ENCODE data around the gene ZNF107. TPM values are rescaled to one million over a fixed set of nuclear protein-coding genes. Genes with fewer than 3 reads are reported as not detected.

Gene ZNF107
- total and polyA plus RNA-seq, 2 experiments from 2014 or later, result 14.8 to 55.3 TPM

DNA sequence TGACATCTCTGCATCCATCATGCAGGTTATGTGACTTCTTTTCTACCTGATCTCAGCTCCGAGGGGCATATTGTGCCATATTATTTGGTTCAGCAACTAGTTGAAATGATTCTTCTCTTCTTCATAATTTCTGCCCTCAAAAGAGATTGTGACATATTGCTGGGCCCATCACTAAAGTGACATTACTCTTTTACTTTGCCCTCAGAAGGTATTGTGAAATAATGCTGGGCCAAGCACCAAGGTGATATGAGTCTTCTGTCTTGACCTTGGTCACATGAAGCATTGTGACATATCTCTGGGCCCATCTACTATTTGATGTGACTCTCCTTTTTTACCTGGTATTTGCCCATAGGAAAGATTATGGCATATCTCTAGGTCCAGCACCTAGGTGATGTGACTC is 33.9 kb upstream of the ZNF107 start (continued):
- no peak for TF ChIP-seq CREB1 (CRISPR knock-in tag; IDR thresholded peaks at IDR 0.05; ENCODE audit: low read depth)
- TF ChIP-seq EZH2 (IDR thresholded peaks at IDR 0.05; ENCODE audit: low read depth, unreplicated experiment), result no peak
- no peak for TF ChIP-seq NANOG (IDR thresholded peaks at IDR 0.05; ENCODE audit: borderline replicate concordance)
- TF ChIP-seq POLR2AphosphoS5 (IDR thresholded peaks at IDR 0.05; ENCODE audit: low read depth), result no peak
- TF ChIP-seq, protein P1, sequence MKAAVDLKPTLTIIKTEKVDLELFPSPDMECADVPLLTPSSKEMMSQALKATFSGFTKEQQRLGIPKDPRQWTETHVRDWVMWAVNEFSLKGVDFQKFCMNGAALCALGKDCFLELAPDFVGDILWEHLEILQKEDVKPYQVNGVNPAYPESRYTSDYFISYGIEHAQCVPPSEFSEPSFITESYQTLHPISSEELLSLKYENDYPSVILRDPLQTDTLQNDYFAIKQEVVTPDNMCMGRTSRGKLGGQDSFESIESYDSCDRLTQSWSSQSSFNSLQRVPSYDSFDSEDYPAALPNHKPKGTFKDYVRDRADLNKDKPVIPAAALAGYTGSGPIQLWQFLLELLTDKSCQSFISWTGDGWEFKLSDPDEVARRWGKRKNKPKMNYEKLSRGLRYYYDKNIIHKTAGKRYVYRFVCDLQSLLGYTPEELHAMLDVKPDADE (IDR thresholded peaks at IDR 0.05), result no peak
- TF ChIP-seq STAT1 (IDR thresholded peaks at IDR 0.05; ENCODE audit: unreplicated experiment), result no peak

DNA sequence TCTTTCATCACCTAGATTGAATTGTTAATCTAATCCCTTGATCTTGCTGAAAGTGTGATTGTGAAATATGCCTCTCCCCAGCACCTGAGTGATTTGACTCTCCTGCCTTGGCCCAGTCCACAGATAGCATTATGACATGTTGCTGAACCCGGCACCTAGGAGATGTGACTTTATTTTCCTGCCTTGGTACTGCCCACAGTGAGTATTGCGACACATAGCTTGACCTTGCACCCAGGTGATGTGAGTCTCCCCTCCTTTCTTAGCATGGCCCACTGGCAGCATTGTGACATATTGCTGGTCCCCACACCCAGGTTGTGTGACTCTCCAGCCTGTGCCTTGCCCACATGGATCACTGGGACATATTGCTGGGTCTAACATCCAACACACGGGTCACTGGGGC is 32.5 kb upstream of the ZNF107 start:
- no peaks in the 10 kb centered on the region for H3K4me1 ChIP-seq (ENCODE audit: insufficient read depth)
- H3K27me3 ChIP-seq (ENCODE audit: insufficient read depth), result no peaks in the 10 kb centered on the region
- H3K27ac Mint-ChIP-seq, result no peak overlapping the region
- no peak overlapping the region for H3K27ac ChIP-seq (ENCODE audit: low read depth)
- no peak overlapping the region for H3K4me3 Mint-ChIP-seq
- H3K9me3 Mint-ChIP-seq, result peaks cover 19% of the 10 kb centered on the region
- H3K4me2 ChIP-seq, result no peak overlapping the region
- no peaks in the 10 kb centered on the region for H3K4me1 Mint-ChIP-seq
- ATAC-seq, result no peak
- H3K79me2 ChIP-seq (replicated peaks; ENCODE audit: insufficient read depth), result no peaks in the 10 kb centered on the region
- H2AFZ ChIP-seq, result no peak overlapping the region
- no peaks in the 10 kb centered on the region for H3K9me2 ChIP-seq (ENCODE audit: insufficient read depth)
- peaks cover 9% of the 10 kb centered on the region; the same call in 2 of the 3 replicates for H3K36me3 Mint-ChIP-seq (ENCODE audit: low read depth)
- no peak overlapping the region for H3K4me3 ChIP-seq
- H3F3A ChIP-seq (replicated peaks; ENCODE audit: low read depth), result no peaks in the 10 kb centered on the region
- no peaks in the 10 kb centered on the region for H3K36me3 ChIP-seq (ENCODE audit: insufficient read depth)
- peaks cover 2% of the 10 kb centered on the region for H3K27me3 Mint-ChIP-seq (ENCODE audit: insufficient read depth, low read depth, poor library complexity)
- no peak for DNase-seq (ENCODE audit: low spot score)
- H4K20me1 ChIP-seq (replicated peaks; ENCODE audit: insufficient read depth), result no peaks in the 10 kb centered on the region
- TF ChIP-seq, protein P1 (IDR thresholded peaks at IDR 0.05), result no peak
- no peak for TF ChIP-seq POLR2AphosphoS5 (IDR thresholded peaks at IDR 0.05; ENCODE audit: low read depth)
- TF ChIP-seq EZH2phosphoT487 (IDR thresholded peaks at IDR 0.05; ENCODE audit: unreplicated experiment), result no peak
- TF ChIP-seq, protein P2, sequence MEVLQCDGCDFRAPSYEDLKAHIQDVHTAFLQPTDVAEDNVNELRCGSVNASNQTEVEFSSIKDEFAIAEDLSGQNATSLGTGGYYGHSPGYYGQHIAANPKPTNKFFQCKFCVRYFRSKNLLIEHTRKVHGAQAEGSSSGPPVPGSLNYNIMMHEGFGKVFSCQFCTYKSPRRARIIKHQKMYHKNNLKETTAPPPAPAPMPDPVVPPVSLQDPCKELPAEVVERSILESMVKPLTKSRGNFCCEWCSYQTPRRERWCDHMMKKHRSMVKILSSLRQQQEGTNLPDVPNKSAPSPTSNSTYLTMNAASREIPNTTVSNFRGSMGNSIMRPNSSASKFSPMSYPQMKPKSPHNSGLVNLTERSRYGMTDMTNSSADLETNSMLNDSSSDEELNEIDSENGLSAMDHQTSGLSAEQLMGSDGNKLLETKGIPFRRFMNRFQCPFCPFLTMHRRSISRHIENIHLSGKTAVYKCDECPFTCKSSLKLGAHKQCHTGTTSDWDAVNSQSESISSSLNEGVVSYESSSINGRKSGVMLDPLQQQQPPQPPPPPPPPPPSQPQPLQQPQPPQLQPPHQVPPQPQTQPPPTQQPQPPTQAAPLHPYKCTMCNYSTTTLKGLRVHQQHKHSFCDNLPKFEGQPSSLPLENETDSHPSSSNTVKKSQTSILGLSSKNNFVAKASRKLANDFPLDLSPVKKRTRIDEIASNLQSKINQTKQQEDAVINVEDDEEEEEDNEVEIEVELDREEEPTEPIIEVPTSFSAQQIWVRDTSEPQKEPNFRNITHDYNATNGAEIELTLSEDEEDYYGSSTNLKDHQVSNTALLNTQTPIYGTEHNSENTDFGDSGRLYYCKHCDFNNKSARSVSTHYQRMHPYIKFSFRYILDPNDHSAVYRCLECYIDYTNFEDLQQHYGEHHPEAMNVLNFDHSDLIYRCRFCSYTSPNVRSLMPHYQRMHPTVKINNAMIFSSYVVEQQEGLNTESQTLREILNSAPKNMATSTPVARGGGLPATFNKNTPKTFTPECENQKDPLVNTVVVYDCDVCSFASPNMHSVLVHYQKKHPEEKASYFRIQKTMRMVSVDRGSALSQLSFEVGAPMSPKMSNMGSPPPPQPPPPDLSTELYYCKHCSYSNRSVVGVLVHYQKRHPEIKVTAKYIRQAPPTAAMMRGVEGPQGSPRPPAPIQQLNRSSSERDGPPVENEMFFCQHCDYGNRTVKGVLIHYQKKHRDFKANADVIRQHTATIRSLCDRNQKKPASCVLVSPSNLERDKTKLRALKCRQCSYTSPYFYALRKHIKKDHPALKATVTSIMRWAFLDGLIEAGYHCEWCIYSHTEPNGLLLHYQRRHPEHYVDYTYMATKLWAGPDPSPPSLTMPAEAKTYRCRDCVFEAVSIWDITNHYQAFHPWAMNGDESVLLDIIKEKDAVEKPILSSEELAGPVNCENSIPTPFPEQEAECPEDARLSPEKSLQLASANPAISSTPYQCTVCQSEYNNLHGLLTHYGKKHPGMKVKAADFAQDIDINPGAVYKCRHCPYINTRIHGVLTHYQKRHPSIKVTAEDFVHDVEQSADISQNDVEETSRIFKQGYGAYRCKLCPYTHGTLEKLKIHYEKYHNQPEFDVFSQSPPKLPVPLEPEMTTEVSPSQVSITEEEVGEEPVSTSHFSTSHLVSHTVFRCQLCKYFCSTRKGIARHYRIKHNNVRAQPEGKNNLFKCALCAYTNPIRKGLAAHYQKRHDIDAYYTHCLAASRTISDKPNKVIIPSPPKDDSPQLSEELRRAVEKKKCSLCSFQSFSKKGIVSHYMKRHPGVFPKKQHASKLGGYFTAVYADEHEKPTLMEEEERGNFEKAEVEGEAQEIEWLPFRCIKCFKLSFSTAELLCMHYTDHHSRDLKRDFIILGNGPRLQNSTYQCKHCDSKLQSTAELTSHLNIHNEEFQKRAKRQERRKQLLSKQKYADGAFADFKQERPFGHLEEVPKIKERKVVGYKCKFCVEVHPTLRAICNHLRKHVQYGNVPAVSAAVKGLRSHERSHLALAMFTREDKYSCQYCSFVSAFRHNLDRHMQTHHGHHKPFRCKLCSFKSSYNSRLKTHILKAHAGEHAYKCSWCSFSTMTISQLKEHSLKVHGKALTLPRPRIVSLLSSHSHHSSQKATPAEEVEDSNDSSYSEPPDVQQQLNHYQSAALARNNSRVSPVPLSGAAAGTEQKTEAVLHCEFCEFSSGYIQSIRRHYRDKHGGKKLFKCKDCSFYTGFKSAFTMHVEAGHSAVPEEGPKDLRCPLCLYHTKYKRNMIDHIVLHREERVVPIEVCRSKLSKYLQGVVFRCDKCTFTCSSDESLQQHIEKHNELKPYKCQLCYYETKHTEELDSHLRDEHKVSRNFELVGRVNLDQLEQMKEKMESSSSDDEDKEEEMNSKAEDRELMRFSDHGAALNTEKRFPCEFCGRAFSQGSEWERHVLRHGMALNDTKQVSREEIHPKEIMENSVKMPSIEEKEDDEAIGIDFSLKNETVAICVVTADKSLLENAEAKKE (CRISPR knock-in tag; IDR thresholded peaks at IDR 0.05), result no peak
- TF ChIP-seq, protein P3, sequence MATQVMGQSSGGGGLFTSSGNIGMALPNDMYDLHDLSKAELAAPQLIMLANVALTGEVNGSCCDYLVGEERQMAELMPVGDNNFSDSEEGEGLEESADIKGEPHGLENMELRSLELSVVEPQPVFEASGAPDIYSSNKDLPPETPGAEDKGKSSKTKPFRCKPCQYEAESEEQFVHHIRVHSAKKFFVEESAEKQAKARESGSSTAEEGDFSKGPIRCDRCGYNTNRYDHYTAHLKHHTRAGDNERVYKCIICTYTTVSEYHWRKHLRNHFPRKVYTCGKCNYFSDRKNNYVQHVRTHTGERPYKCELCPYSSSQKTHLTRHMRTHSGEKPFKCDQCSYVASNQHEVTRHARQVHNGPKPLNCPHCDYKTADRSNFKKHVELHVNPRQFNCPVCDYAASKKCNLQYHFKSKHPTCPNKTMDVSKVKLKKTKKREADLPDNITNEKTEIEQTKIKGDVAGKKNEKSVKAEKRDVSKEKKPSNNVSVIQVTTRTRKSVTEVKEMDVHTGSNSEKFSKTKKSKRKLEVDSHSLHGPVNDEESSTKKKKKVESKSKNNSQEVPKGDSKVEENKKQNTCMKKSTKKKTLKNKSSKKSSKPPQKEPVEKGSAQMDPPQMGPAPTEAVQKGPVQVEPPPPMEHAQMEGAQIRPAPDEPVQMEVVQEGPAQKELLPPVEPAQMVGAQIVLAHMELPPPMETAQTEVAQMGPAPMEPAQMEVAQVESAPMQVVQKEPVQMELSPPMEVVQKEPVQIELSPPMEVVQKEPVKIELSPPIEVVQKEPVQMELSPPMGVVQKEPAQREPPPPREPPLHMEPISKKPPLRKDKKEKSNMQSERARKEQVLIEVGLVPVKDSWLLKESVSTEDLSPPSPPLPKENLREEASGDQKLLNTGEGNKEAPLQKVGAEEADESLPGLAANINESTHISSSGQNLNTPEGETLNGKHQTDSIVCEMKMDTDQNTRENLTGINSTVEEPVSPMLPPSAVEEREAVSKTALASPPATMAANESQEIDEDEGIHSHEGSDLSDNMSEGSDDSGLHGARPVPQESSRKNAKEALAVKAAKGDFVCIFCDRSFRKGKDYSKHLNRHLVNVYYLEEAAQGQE (IDR thresholded peaks at IDR 0.05; ENCODE audit: unreplicated experiment), result no peak
- TF ChIP-seq ZNF331 (CRISPR knock-in tag; IDR thresholded peaks at IDR 0.05; ENCODE audit: low read depth), result no peak
- TF ChIP-seq STAT1 (IDR thresholded peaks at IDR 0.05; ENCODE audit: unreplicated experiment), result no peak
- no peak for TF ChIP-seq CREB1 (CRISPR knock-in tag; IDR thresholded peaks at IDR 0.05; ENCODE audit: low read depth)
- TF ChIP-seq JUNB (IDR thresholded peaks at IDR 0.05; ENCODE audit: unreplicated experiment), result no peak
- TF ChIP-seq NANOG (IDR thresholded peaks at IDR 0.05; ENCODE audit: borderline replicate concordance), result no peak
